Ishikawa (cell line): ENCODE results near the gene CCDC8.

Experiments used
- CEBPB ChIP-seq: IDR thresholded peaks from 2 replicates; pipeline ENCODE4 v1.6.1; 2012
- EGR1 ChIP-seq: IDR thresholded peaks from 2 replicates; pipeline ENCODE4 v1.6.1; 2012
- EP300 ChIP-seq: IDR thresholded peaks from 2 replicates; pipeline ENCODE4 v1.6.1; 2012; ENCODE audit warnings: borderline replicate concordance
- FOXM1 ChIP-seq: IDR thresholded peaks from 2 replicates; pipeline ENCODE4 v1.6.1; 2012; ENCODE audit warnings: low read depth, borderline replicate concordance
- NFIC ChIP-seq: IDR thresholded peaks from 2 replicates; pipeline ENCODE4 v1.6.1; 2012
- RAD21 ChIP-seq: IDR thresholded peaks from 2 replicates; pipeline ENCODE4 v1.6.1; 2012; ENCODE audit warnings: low read depth
- TAF1 ChIP-seq: IDR thresholded peaks from 2 replicates; pipeline ENCODE4 v1.6.1; 2012; ENCODE audit warnings: low read depth, mild to moderate bottlenecking
- YY1 ChIP-seq: IDR thresholded peaks from 2 replicates; pipeline ENCODE4 v1.6.1; 2012; ENCODE audit warnings: low read depth
- TF ChIP-seq, protein P1 (sequence below): IDR thresholded peaks from 2 replicates; pipeline ENCODE4 v1.6.1; 2012; ENCODE audit warnings: low read depth, mild to moderate bottlenecking
- TF ChIP-seq, protein P2 (sequence below): IDR thresholded peaks from 2 replicates; pipeline ENCODE4 v1.6.1; 2012
- TF ChIP-seq, protein P3 (sequence below): IDR thresholded peaks from 2 replicates; pipeline ENCODE4 v1.6.1; 2012

DNA sequence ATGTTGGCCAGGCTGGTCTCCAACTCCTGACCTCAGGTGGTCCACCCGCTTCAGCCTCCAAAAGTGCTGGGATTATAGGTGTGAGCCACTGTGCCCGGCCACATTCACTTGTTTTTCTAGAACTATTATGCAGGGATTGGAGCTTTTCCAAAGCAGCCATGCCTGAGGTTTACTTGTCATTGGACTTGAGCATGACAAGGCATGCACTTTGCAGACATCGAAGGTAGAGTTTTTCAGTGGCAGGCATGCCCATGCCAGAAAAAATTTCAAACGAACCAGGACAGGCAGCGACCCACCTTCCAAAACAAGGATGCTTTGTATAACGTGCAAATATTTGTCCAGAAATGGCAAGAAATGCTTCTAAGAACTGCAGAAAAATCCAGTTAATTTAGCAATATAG, 40.3 kb upstream of the CCDC8 start:
- no peak for TF ChIP-seq RAD21
- no peak for TF ChIP-seq CEBPB
- TF ChIP-seq NFIC: no peak
- no peak for TF ChIP-seq TAF1
- TF ChIP-seq EP300: no peak
- no peak for TF ChIP-seq YY1
- no peak for TF ChIP-seq EGR1
- TF ChIP-seq, protein P1, sequence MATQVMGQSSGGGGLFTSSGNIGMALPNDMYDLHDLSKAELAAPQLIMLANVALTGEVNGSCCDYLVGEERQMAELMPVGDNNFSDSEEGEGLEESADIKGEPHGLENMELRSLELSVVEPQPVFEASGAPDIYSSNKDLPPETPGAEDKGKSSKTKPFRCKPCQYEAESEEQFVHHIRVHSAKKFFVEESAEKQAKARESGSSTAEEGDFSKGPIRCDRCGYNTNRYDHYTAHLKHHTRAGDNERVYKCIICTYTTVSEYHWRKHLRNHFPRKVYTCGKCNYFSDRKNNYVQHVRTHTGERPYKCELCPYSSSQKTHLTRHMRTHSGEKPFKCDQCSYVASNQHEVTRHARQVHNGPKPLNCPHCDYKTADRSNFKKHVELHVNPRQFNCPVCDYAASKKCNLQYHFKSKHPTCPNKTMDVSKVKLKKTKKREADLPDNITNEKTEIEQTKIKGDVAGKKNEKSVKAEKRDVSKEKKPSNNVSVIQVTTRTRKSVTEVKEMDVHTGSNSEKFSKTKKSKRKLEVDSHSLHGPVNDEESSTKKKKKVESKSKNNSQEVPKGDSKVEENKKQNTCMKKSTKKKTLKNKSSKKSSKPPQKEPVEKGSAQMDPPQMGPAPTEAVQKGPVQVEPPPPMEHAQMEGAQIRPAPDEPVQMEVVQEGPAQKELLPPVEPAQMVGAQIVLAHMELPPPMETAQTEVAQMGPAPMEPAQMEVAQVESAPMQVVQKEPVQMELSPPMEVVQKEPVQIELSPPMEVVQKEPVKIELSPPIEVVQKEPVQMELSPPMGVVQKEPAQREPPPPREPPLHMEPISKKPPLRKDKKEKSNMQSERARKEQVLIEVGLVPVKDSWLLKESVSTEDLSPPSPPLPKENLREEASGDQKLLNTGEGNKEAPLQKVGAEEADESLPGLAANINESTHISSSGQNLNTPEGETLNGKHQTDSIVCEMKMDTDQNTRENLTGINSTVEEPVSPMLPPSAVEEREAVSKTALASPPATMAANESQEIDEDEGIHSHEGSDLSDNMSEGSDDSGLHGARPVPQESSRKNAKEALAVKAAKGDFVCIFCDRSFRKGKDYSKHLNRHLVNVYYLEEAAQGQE: no peak
- TF ChIP-seq FOXM1: no peak
- TF ChIP-seq, protein P2, sequence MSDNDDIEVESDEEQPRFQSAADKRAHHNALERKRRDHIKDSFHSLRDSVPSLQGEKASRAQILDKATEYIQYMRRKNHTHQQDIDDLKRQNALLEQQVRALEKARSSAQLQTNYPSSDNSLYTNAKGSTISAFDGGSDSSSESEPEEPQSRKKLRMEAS: no peak
- TF ChIP-seq, protein P3, sequence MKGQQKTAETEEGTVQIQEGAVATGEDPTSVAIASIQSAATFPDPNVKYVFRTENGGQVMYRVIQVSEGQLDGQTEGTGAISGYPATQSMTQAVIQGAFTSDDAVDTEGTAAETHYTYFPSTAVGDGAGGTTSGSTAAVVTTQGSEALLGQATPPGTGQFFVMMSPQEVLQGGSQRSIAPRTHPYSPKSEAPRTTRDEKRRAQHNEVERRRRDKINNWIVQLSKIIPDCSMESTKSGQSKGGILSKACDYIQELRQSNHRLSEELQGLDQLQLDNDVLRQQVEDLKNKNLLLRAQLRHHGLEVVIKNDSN: no peak
